Neural progenitor cell (in vitro differentiated cells): ENCODE results near the gene PIGW.

Experiments
- CTCF ChIP-seq: fragments of 200-600 bp; sonication (generic); IDR thresholded peaks from 2 replicates; pipeline ENCODE4 v1.5.1; 2017; ENCODE audit warnings: antibody characterized with exemption, mild to moderate bottlenecking
- EZH2 ChIP-seq: fragments of 200-600 bp; sonication (generic); IDR thresholded peaks from 2 replicates; pipeline ENCODE4 v1.6.1; 2017; ENCODE audit warnings: antibody characterized with exemption, mild to moderate bottlenecking, moderate library complexity
- EZH2phosphoT487 ChIP-seq: fragments of 200-600 bp; sonication (generic); IDR thresholded peaks from 2 replicates; pipeline ENCODE4 v1.6.1; 2017; ENCODE audit warnings: antibody characterized with exemption

GRCh38 chr17:36503456-36504155, 31.2 kb upstream of the PIGW start:
- no peak for TF ChIP-seq CTCF
- TF ChIP-seq EZH2phosphoT487, result no peak
- no peak for TF ChIP-seq EZH2
